C4-2B (cell line): ENCODE data around the gene FOXRED2.

ENCODE experiments used
- ZFX ChIP-seq: fragments of 450-650 bp; IDR thresholded peaks from 2 replicates; pipeline ENCODE4 v1.6.1; 2017
- TF ChIP-seq, protein P1 (sequence below): fragments of 450-650 bp; conservative IDR thresholded peaks from 2 replicates; pipeline ENCODE4 v1.5.1; 2017; ENCODE audit warnings: mild to moderate bottlenecking

DNA sequence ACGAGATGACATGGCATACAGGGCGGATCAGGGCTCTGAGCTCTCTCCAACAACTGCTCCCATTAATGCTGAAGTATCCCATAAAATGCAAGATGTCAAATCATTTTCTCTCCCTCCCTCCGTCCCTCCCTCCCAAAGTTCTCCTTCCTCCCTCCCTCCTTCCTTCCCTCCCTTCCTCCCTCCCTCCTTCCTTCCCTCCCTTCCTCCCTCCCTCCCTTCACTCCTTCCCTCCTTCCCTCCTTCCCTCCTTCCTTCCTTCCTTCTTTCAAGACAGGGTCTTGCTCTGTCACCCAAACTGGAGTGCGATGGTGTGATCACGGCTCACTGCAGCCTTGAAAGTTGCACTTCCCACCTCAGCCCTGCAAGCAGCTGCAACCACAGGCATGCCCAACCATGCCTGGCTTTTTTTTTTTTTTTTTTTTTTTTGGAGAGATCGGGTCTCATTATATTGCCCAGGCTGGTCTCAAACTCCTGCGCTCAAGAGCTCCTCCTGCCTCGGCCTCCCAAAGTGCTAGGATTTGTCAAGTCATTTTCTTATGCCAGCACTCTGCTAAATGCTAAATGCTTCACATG lies 63.6 kb downstream of the FOXRED2 start:
- TF ChIP-seq, protein P1, sequence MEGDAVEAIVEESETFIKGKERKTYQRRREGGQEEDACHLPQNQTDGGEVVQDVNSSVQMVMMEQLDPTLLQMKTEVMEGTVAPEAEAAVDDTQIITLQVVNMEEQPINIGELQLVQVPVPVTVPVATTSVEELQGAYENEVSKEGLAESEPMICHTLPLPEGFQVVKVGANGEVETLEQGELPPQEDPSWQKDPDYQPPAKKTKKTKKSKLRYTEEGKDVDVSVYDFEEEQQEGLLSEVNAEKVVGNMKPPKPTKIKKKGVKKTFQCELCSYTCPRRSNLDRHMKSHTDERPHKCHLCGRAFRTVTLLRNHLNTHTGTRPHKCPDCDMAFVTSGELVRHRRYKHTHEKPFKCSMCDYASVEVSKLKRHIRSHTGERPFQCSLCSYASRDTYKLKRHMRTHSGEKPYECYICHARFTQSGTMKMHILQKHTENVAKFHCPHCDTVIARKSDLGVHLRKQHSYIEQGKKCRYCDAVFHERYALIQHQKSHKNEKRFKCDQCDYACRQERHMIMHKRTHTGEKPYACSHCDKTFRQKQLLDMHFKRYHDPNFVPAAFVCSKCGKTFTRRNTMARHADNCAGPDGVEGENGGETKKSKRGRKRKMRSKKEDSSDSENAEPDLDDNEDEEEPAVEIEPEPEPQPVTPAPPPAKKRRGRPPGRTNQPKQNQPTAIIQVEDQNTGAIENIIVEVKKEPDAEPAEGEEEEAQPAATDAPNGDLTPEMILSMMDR = no peak
- no peak for TF ChIP-seq ZFX
